GM23248 (cell line): ENCODE data around the gene PARP11.

Experiments used
- EZH2 ChIP-seq: fragments of 200-600 bp; sonication (generic); IDR thresholded peaks from 2 replicates; pipeline ENCODE4 v1.6.1; 2018; ENCODE audit warnings: antibody characterized with exemption, mild to moderate bottlenecking; ENCODE audit not compliant: insufficient read depth, poor library complexity, severe bottlenecking
- EZH2phosphoT487 ChIP-seq: fragments of 200-600 bp; sonication (generic); IDR thresholded peaks from 2 replicates; pipeline ENCODE4 v1.6.1; 2018; ENCODE audit warnings: antibody characterized with exemption, moderate library complexity, mild to moderate bottlenecking, low read depth; ENCODE audit not compliant: insufficient read depth

DNA sequence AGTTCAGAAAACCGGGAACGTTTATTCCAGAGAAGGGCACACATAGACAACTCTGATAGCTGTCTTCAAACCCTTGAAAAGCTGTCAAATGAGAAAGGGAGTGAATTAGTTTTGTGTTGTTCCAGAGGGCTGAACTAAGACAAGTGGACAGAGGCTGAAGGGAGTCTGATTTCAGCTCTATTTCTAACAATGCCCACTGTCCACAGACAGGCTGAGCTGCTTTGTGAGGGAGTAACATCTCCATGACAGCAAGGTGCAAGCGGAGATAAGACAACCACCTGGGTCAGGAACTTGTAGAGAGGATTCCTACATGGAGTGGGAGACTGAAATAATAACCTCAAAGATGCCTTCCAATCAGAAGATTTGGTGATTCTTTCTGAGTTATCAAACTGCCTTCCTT lies 25.6 kb upstream of the PARP11 start:
- TF ChIP-seq EZH2 (no peak), EZH2phosphoT487 (no peak)
